ENCODE data around the gene PHF21A.

PHF21A gene

GRCh38 chr11:46116007-46116711 lies 5.1 kb downstream of the PHF21A start:
- peaks cover 44% of the 10 kb centered on the region for H3K4me1 Mint-ChIP-seq (ENCODE audit: low read depth)
- H3K36me3 Mint-ChIP-seq (ENCODE audit: low read depth) = peaks cover 26% of the 10 kb centered on the region
- H3K27ac Mint-ChIP-seq = no peak overlapping the region
- H3K27me3 Mint-ChIP-seq = no peaks in the 10 kb centered on the region
- H3K4me3 Mint-ChIP-seq = no peak overlapping the region
- H3K9me3 Mint-ChIP-seq = no peaks in the 10 kb centered on the region
- intact Hi-C loops (cut with micrococcal nuclease) = loop anchor here (10.0 kb wide), 1 partner anchor 271 kb away; the partner anchor contains the start of gene CRY2

DNA sequence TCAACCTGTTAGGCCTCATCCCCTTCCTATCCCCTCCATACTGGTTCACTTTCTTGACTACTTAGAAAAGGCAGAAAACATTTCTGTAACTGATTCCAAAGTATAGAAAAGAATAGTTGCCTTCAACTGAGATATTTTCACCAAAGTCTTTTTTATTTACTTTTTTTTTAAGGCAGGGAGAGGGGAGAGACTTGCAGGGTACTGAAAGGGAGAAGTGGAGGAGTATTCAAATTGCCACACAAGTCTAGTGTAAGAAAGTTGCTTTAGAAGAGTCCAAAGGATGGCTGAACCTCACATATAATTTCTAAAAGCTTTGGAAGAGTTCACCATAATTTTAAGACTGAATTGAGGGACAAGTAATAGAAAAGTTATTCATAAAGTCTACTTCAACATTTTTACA lies 6.3 kb downstream of the PHF21A start:
- Mint-ChIP-seq H3K9me3 (no peaks in the 10 kb centered on the region), H3K27me3 (no peaks in the 10 kb centered on the region), H3K27ac (peak overlapping the region; percentile 59), H3K4me1 (ENCODE audit: low read depth) (peaks cover 44% of the 10 kb centered on the region), H3K4me3 (no peak overlapping the region), H3K36me3 (ENCODE audit: low read depth) (peaks cover 16% of the 10 kb centered on the region)
- intact Hi-C loops (cut with micrococcal nuclease) = loop anchor here (10.0 kb wide), 1 partner anchor 270 kb away; the partner anchor contains the start of gene CRY2

DNA sequence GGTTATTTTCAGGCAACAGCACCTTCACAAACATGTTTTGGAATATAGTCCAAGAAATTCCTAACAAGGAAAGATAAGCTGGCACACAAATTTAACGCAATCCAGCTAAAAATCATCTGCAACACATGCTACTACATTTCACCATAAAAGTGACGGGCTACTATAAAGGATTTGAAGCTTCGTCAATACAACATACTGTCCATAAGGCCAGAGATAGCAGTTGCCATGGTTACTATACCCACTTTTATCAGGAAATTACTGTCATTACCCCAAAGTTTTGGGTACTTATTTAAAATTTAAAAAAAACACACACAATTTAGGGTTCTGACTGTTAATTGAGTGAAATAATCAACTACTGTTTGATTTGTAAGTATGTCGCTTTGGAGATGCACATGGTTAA lies 6.9 kb downstream of the PHF21A start:
- intact Hi-C loops (cut with micrococcal nuclease) = loop anchor here (10.0 kb wide), 1 partner anchor 270 kb away; the partner anchor contains the start of gene CRY2
- Mint-ChIP-seq H3K4me3 (no peak overlapping the region), H3K36me3 (ENCODE audit: low read depth) (peaks cover 10% of the 10 kb centered on the region), H3K27ac (peak overlapping the region; percentile 17), H3K9me3 (no peaks in the 10 kb centered on the region), H3K4me1 (ENCODE audit: low read depth) (peaks cover 42% of the 10 kb centered on the region), H3K27me3 (no peaks in the 10 kb centered on the region)

DNA sequence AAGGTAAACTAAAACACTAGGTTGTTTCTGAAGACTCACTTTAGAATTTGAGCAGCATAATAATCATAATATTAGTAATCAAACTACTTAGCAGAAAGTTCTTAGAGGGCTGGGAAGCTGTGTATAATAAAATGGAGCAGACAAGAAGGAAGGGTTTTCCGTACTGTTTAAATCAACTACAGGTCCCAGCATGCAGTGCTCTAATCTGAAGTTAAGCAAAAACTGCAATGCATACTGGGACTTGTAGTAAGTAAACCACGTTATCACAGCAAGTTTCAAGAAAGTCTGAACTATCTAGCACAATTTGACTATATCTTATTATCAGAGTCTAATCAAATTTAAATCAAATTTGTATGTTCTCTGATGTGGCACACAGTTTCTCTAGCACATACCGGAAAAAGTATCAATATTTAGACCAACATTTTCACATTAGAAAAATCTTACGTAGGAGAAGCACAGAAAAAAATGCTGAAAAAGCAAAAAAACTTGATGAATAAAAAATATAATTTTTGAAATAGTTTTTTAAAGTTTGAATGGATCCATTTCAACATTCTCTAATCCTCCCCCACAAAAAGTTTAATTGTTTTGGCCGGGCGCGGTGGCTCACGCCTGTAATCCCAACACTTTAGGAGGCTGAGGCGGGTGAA lies 8.2 kb downstream of the PHF21A start:
- Mint-ChIP-seq H3K4me3 (no peak overlapping the region), H3K36me3 (ENCODE audit: low read depth) (peaks cover 6% of the 10 kb centered on the region), H3K27me3 (no peaks in the 10 kb centered on the region), H3K4me1 (ENCODE audit: low read depth) (peaks cover 30% of the 10 kb centered on the region), H3K27ac (no peak overlapping the region), H3K9me3 (no peaks in the 10 kb centered on the region)
- intact Hi-C loops (cut with micrococcal nuclease) = loop anchor here (10.0 kb wide), 1 partner anchor 268 kb away; the partner anchor contains the start of gene CRY2

DNA sequence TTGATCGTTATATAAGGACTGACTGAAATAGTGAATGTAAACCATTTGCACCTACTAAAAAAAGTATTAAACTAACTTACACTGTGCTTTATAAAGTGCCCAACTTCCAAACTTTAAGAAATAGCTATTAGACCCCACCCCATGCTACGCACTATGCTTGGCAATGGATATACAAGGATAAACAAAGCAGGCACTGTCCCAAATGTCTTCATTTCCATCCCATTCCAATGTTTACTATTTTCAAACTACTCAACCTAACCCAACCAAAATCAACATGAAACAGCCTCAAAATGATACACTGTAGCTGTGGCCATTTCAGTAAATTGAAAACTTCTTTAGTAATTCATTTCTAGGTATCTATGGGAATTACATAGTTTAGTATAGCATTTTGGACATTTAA lies 12.5 kb downstream of the PHF21A start:
- Mint-ChIP-seq H3K27me3 (no peaks in the 10 kb centered on the region), H3K9me3 (no peaks in the 10 kb centered on the region), H3K36me3 (ENCODE audit: low read depth) (peaks cover 5% of the 10 kb centered on the region), H3K27ac (no peak overlapping the region), H3K4me1 (ENCODE audit: low read depth) (peaks cover 19% of the 10 kb centered on the region), H3K4me3 (no peak overlapping the region)
- intact Hi-C loops (cut with micrococcal nuclease) = no loop called here

DNA sequence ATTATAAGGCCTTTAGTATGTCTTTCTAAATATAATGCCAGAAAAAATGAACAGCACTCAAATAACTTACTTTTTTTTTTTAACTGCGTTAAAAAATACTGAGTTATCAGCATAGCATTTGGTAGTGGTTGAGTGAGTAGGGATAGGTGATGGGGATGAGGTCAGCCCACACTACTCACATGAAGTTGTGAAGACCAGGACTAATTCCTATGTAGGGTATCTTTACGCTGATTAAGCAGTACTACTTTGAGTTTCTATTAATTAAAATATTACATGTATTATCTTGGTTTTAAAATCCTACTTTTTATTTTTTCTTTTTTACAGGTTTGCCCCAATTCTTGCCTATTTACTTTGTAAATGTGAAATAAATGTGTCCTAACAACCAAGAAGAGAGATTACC lies 13.5 kb downstream of the PHF21A start:
- Mint-ChIP-seq H3K9me3 (no peaks in the 10 kb centered on the region), H3K27me3 (no peaks in the 10 kb centered on the region), H3K36me3 (ENCODE audit: low read depth) (peaks cover 5% of the 10 kb centered on the region), H3K27ac (no peak overlapping the region), H3K4me3 (no peak overlapping the region), H3K4me1 (ENCODE audit: low read depth) (peaks cover 19% of the 10 kb centered on the region)
- intact Hi-C loops (cut with micrococcal nuclease) = no loop called here

DNA sequence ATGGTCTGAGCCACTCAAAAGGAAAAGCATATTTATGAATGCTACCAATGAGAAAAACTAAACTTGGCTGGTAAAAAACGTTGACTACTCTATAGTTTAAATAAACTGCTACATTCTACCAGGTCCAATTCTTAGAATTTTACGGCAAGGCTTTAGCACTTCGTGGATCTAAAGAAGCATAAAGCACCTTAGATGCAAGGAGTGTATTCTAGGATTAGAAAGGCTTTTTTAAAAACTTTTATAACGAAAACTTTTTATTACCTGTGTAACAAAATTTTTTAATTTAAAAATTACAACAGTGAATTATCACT lies 13.9 kb downstream of the PHF21A start:
- Mint-ChIP-seq H3K4me1 (ENCODE audit: low read depth) (peaks cover 22% of the 10 kb centered on the region), H3K9me3 (no peaks in the 10 kb centered on the region), H3K27me3 (no peaks in the 10 kb centered on the region), H3K27ac (no peak overlapping the region), H3K36me3 (ENCODE audit: low read depth) (peaks cover 5% of the 10 kb centered on the region), H3K4me3 (no peak overlapping the region)
- intact Hi-C loops (cut with micrococcal nuclease) = no loop called here

GRCh38 chr11:46106530-46107407 lies 14.5 kb downstream of the PHF21A start:
- peaks cover 5% of the 10 kb centered on the region for H3K36me3 Mint-ChIP-seq (ENCODE audit: low read depth)
- H3K27me3 Mint-ChIP-seq = no peaks in the 10 kb centered on the region
- H3K9me3 Mint-ChIP-seq = no peaks in the 10 kb centered on the region
- intact Hi-C loops (cut with micrococcal nuclease) = no loop called here
- H3K4me1 Mint-ChIP-seq (ENCODE audit: low read depth) = peaks cover 22% of the 10 kb centered on the region
- peak overlapping the region; percentile 32 for H3K27ac Mint-ChIP-seq
- H3K4me3 Mint-ChIP-seq = no peak overlapping the region

GRCh38 chr11:46105926-46106325 lies 15.3 kb downstream of the PHF21A start:
- H3K4me3 Mint-ChIP-seq = no peak overlapping the region
- no peaks in the 10 kb centered on the region for H3K27me3 Mint-ChIP-seq
- peaks cover 5% of the 10 kb centered on the region for H3K36me3 Mint-ChIP-seq (ENCODE audit: low read depth)
- no peaks in the 10 kb centered on the region for H3K9me3 Mint-ChIP-seq
- intact Hi-C loops (cut with micrococcal nuclease) = no loop called here
- peaks cover 23% of the 10 kb centered on the region for H3K4me1 Mint-ChIP-seq (ENCODE audit: low read depth)
- no peak overlapping the region for H3K27ac Mint-ChIP-seq

DNA sequence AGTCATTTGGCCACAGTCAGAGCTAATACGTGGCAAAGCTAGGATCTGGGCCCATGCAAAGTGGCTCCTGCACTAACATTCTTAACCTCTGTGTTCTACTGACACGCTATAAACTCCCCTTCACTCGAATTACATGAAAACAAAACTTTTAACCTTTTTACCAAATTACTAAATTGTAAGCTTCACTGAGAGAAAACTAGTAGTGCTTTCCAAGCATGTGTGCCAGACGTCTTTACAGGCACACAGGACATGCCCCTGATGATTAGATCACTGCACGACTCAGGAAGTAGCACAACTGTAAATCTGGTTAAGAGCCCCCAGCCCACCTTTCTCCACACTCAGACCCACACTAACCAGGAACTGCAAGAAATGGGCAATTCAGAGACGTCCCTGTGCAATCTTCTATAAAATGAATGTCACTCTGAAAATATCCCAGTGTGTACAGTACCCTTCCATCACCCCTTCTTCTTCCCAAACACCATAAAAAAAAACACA lies 16.1 kb downstream of the PHF21A start:
- no peaks in the 10 kb centered on the region for H3K27me3 Mint-ChIP-seq
- no peak overlapping the region for H3K27ac Mint-ChIP-seq
- peaks cover 29% of the 10 kb centered on the region for H3K4me1 Mint-ChIP-seq (ENCODE audit: low read depth)
- no peak overlapping the region for H3K4me3 Mint-ChIP-seq
- intact Hi-C loops (cut with micrococcal nuclease) = no loop called here
- H3K36me3 Mint-ChIP-seq (ENCODE audit: low read depth) = peaks cover 5% of the 10 kb centered on the region
- H3K9me3 Mint-ChIP-seq = no peaks in the 10 kb centered on the region

DNA sequence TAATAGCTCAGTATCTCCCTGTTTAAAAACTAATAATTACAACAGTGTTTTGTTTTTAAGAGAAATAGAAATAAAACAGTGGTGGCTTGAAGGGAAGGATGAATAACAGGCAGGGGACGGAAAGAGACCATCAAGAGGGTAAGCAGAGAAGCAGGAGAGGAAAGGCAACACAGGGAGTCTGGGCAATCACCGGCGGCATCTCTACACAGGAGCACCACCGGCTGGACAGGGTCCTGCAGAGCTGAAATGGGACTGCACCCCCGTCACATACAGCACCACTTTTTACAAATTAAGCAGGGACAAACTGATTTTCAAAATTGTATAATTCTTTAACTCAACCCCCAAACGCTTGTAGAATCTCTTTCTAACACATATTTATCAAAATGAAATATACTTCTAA lies 18.4 kb downstream of the PHF21A start:
- Mint-ChIP-seq H3K27ac (no peak overlapping the region), H3K4me3 (no peak overlapping the region), H3K27me3 (no peaks in the 10 kb centered on the region), H3K4me1 (ENCODE audit: low read depth) (peaks cover 45% of the 10 kb centered on the region), H3K9me3 (no peaks in the 10 kb centered on the region), H3K36me3 (ENCODE audit: low read depth) (peaks cover 5% of the 10 kb centered on the region)
- intact Hi-C loops (cut with micrococcal nuclease) = no loop called here

- no peaks in the 10 kb centered on the region for H3K27me3 Mint-ChIP-seq
- no peaks in the 10 kb centered on the region for H3K9me3 Mint-ChIP-seq
- no peak overlapping the region for H3K27ac Mint-ChIP-seq
- peaks cover 56% of the 10 kb centered on the region for H3K4me1 Mint-ChIP-seq (ENCODE audit: low read depth)
- H3K36me3 Mint-ChIP-seq (ENCODE audit: low read depth) = no peaks in the 10 kb centered on the region
- intact Hi-C loops (cut with micrococcal nuclease) = no loop called here
- no peak overlapping the region for H3K4me3 Mint-ChIP-seq
Measured at GRCh38 chr11:46100670-46101069, 20.6 kb downstream of the PHF21A start.

DNA sequence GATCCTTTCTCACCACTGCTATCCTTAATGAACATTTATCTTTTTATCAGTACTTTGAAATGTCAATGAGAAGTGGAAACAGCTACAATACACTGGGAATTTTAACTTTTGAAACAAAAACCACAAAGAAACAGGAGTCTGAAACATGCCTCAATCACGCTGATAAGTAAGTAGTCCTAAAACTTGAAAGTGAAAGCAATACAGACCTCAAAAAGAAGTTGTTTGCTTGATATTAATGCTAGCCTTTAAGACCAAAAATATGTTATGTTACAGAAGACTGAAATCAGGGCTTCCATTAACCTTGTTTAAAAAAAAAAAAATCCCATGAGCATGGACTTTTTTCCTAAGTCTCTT lies 21.3 kb downstream of the PHF21A start:
- H3K27ac Mint-ChIP-seq = peak overlapping the region; percentile 21
- intact Hi-C loops (cut with micrococcal nuclease) = no loop called here
- no peak overlapping the region for H3K4me3 Mint-ChIP-seq
- no peaks in the 10 kb centered on the region for H3K9me3 Mint-ChIP-seq
- peaks cover 48% of the 10 kb centered on the region for H3K4me1 Mint-ChIP-seq (ENCODE audit: low read depth)
- H3K36me3 Mint-ChIP-seq (ENCODE audit: low read depth) = no peaks in the 10 kb centered on the region
- no peaks in the 10 kb centered on the region for H3K27me3 Mint-ChIP-seq

GRCh38 chr11:46090375-46090774 lies 30.9 kb downstream of the PHF21A start:
- no peaks in the 10 kb centered on the region for H3K4me1 Mint-ChIP-seq (ENCODE audit: low read depth)
- H3K4me3 Mint-ChIP-seq = no peak overlapping the region
- peaks cover 49% of the 10 kb centered on the region for H3K36me3 Mint-ChIP-seq (ENCODE audit: low read depth)
- H3K27me3 Mint-ChIP-seq = no peaks in the 10 kb centered on the region
- intact Hi-C loops (cut with micrococcal nuclease) = no loop called here
- H3K9me3 Mint-ChIP-seq = no peaks in the 10 kb centered on the region
- no peak overlapping the region for H3K27ac Mint-ChIP-seq
